K562 (cell line): ENCODE data around the gene ART4.

Experiments used
- ATF2 ChIP-seq: sonication (generic); formaldehyde crosslinking; IDR thresholded peaks from 2 replicates; pipeline ENCODE4 v1.8.1; 2022; ENCODE audit warnings: missing genetic modification reagents
- DPF2 ChIP-seq: fragments of 450-650 bp; IDR thresholded peaks from 2 replicates; pipeline ENCODE4 v1.6.1; 2016
- ETV6 ChIP-seq, 3 experiments: fragments of 150-350 bp in 1 of 3; sonication (generic) in 1 of 3; formaldehyde crosslinking in 1 of 3; IDR thresholded peaks; 2 replicates each; pipeline versions ENCODE4 v1.6.1 to v1.8.0; 2014 to 2022; ENCODE audit warnings: borderline replicate concordance in 2 of 3, low read depth in 2 of 3, antibody characterized with exemption in 1 of 3, low read length in 1 of 3, mild to moderate bottlenecking in 1 of 3, missing genetic modification reagents in 1 of 3
- GABPB1 ChIP-seq: sonication (generic); formaldehyde crosslinking; IDR thresholded peaks from 2 replicates; pipeline ENCODE4 v1.8.0; 2022; ENCODE audit warnings: mild to moderate bottlenecking, missing genetic modification reagents
- HES1 ChIP-seq: fragments of 450-650 bp; IDR thresholded peaks from 2 replicates; pipeline ENCODE4 v1.6.1; 2016; ENCODE audit warnings: low read depth, mild to moderate bottlenecking, moderate library complexity
- ZNF384 ChIP-seq: IDR thresholded peaks from 2 replicates; pipeline ENCODE4 v1.6.1; 2012; ENCODE audit warnings: low read depth, low read length, improper control_type of control experiment
- TF ChIP-seq, protein P1 (sequence below): fragments of 150-350 bp; IDR thresholded peaks from 2 replicates; pipeline ENCODE4 v1.6.1; 2014; ENCODE audit warnings: low read depth, mild to moderate bottlenecking, low read length, borderline replicate concordance

- TF ChIP-seq ZNF384: no peak
- TF ChIP-seq ATF2 (CRISPR knock-in tag): no peak
- no peak for TF ChIP-seq ETV6 (IDR thresholded peaks at IDR 0.05; ENCODE audit: borderline replicate concordance in 1 of 2, low read depth in 2 of 2, low read length in 1 of 2)
- no peak for TF ChIP-seq ETV6 (CRISPR knock-in tag; IDR thresholded peaks at IDR 0.05; ENCODE audit: borderline replicate concordance)
- no peak for TF ChIP-seq HES1
- no peak for TF ChIP-seq DPF2
- TF ChIP-seq, protein P1, sequence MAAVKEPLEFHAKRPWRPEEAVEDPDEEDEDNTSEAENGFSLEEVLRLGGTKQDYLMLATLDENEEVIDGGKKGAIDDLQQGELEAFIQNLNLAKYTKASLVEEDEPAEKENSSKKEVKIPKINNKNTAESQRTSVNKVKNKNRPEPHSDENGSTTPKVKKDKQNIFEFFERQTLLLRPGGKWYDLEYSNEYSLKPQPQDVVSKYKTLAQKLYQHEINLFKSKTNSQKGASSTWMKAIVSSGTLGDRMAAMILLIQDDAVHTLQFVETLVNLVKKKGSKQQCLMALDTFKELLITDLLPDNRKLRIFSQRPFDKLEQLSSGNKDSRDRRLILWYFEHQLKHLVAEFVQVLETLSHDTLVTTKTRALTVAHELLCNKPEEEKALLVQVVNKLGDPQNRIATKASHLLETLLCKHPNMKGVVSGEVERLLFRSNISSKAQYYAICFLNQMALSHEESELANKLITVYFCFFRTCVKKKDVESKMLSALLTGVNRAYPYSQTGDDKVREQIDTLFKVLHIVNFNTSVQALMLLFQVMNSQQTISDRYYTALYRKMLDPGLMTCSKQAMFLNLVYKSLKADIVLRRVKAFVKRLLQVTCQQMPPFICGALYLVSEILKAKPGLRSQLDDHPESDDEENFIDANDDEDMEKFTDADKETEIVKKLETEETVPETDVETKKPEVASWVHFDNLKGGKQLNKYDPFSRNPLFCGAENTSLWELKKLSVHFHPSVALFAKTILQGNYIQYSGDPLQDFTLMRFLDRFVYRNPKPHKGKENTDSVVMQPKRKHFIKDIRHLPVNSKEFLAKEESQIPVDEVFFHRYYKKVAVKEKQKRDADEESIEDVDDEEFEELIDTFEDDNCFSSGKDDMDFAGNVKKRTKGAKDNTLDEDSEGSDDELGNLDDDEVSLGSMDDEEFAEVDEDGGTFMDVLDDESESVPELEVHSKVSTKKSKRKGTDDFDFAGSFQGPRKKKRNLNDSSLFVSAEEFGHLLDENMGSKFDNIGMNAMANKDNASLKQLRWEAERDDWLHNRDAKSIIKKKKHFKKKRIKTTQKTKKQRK: no peak
- TF ChIP-seq GABPB1 (CRISPR knock-in tag): no peak
Observed at GRCh38 chr12:14775636-14775980, 67.7 kb downstream of the ART4 start.
